GM19397 (cell line): ENCODE measurements around the gene OR11A1.

Source experiments
- ATAC-seq: cut with Tn5 transposase; IDR thresholded peaks from one replicate; pipeline ENCODE4 v1.9.1; 2021; ENCODE audit warnings: mild to moderate bottlenecking, moderate library complexity; ENCODE audit not compliant: unreplicated experiment

The OR11A1 gene

DNA sequence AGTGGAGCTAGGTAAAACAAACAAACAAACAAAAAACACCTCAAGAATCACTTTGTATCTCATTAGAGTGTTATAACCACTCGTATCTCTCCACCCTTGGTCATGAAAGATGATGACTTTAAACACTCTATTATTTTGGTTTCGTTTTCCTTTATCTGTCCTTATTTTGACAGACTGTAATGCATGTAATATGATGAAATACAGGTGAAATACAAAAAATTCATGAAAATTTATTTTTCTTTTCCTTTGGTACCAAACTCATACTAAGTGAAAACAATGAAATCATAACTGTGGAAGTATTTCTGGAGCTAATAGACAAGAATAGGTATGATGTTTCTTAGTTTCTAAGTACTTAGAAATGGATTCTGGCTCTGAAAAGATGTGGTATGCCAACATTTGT lies 57.3 kb downstream of the OR11A1 start:
- ATAC-seq, result no peak

DNA sequence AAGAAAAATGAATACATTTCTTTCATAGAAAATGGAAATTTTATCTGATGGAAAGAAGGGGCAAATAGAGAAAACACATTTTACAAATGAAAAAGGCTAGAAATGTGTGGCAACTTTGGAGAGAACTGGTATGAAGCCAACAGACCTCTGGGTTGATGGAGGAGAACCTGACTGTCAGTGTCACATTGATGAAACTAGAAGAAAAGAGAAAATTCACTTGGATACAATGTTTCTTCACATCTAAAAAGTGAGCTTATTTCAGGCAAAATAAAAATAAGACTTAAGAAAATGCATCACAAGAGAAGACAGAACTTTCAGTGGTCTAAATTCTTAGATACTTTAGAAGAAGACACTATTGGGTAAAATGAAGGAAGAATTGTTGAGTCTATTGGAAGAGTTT lies 61.5 kb downstream of the OR11A1 start, which contains the start of gene OR12D2:
OR12D2 (plus strand) TSS at position 301 of the 400 bp plus-strand sequence. CDS start 1,069 bp downstream, outside the sequence.
- no peak for ATAC-seq

GRCh38 chr6:29388533-29388932 lies 68.3 kb downstream of the OR11A1 start:
- no peak for ATAC-seq

DNA sequence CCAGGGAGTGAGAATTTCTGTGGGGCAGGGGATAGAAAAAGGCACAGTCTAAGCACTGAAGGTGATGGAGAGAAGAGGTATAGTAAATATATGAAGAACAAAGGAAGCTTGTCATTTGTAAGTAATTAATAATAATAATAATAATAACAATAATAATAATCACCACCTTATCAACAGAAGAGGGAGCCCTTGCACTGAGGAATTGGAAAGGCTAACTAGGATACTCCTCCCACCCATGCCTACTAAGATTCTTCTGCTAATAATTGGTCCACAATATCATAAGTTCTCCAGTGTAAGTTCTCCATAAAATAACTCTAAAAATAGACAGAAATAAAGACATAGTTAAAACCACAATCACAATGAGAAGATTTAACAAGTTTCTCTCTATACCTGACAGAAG lies 80.9 kb downstream of the OR11A1 start:
- ATAC-seq, result no peak
